B cell (primary cell): ENCODE measurements around the gene IFNA7.
"Not testable (repeated sequence)": the region's sequence is repeated elsewhere in the genome, so short reads cannot be mapped to it uniquely, and the experiment has no call there.

Experiments used
- CTCF ChIP-seq: fragments of 200-600 bp; IDR thresholded peaks from one replicate; pipeline ENCODE4 v1.8.0; 2022; ENCODE audit warnings: antibody characterized with exemption, mild to moderate bottlenecking
- EZH2 ChIP-seq: IDR thresholded peaks from 2 replicates; pipeline ENCODE4 v1.6.1; 2012; ENCODE audit warnings: borderline replicate concordance, low read depth, mild to moderate bottlenecking, moderate library complexity, low read length; ENCODE audit not compliant: insufficient read depth, poor library complexity, severe bottlenecking

DNA sequence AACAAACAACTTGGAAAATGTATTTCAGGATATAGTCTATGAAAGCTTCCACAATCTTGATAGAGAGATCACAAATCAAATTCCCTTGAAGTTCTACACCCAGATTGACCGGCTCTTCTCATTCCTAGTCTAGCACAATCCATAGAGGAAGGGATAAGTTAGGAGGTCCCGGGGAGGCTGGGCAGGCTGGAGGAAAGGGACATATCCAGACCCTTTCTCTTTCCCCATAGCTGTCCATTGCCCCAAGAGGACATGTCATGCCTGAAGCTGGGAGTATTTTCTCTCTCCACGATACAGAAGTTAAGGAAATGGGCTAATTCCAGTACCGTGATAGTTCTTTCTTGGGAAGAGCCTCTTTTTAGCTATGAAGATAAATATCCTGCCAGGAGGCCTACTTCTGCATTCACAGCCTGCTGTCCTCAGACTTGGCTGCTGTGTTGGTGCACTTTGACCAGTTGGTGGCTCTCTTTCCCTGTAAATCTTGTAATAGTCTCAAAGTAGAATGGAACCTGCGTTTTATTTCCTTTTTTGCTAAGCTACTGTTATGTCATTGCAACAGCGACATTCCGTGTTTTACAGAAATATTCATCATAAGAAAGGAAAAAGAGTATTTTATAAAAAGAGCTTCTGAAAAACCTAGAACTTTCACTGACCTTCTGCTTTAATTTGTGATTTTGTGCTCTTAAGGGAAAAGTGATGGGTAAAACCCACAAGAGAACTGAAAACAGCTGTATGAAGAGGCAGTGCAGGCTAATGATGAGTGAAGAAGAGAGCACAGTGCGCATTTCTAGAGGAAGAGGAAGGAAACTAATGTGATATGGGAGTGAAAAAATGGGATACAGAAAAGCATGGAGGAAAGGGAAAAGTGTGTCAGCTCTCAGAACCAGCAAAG, 33.7 kb upstream of the IFNA7 start:
- TF ChIP-seq CTCF, result peak; percentile 64
- not testable (repeated sequence) for TF ChIP-seq EZH2
